ENCODE data around the gene PXDN.

The PXDN gene

GRCh38 chr2:1741851-1742250 is 2.5 kb downstream of the PXDN start:
- TF ChIP-seq ZNF530 (tag by site-specific recombination; IDR thresholded peaks at IDR 0.05; ENCODE audit: low read depth) (no peak), GLIS1 (tag by site-specific recombination; IDR thresholded peaks at IDR 0.05) (no peak), ZNF302 (tag by site-specific recombination; IDR thresholded peaks at IDR 0.05; ENCODE audit: low read depth) (no peak), HOXD13 (CRISPR knock-in tag; IDR thresholded peaks at IDR 0.05; ENCODE audit: borderline replicate concordance) (no peak), EGR2 (tag by site-specific recombination; IDR thresholded peaks at IDR 0.05; ENCODE audit: low read depth) (no peak), GLIS2 (tag by site-specific recombination; IDR thresholded peaks at IDR 0.05) (no peak), ZNF48 (tag by site-specific recombination; IDR thresholded peaks at IDR 0.05) (no peak), ZNF362 (tag by site-specific recombination; IDR thresholded peaks at IDR 0.05) (no peak), ZNF610 (tag by site-specific recombination; IDR thresholded peaks at IDR 0.05; ENCODE audit: borderline replicate concordance) (no peak)
- TF ChIP-seq, protein P1, sequence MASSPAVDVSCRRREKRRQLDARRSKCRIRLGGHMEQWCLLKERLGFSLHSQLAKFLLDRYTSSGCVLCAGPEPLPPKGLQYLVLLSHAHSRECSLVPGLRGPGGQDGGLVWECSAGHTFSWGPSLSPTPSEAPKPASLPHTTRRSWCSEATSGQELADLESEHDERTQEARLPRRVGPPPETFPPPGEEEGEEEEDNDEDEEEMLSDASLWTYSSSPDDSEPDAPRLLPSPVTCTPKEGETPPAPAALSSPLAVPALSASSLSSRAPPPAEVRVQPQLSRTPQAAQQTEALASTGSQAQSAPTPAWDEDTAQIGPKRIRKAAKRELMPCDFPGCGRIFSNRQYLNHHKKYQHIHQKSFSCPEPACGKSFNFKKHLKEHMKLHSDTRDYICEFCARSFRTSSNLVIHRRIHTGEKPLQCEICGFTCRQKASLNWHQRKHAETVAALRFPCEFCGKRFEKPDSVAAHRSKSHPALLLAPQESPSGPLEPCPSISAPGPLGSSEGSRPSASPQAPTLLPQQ (tag by site-specific recombination; IDR thresholded peaks at IDR 0.05), result no peak
- no peaks in the 10 kb centered on the region for H3K4me1 ChIP-seq (ENCODE audit: control insufficient read depth, insufficient read depth, low read length)
- no peaks in the 10 kb centered on the region for H3K9me3 ChIP-seq (ENCODE audit: control insufficient read depth, insufficient read depth, low read depth, low read length)
- ChIA-PET POLR2A (no interaction called here), CTCF (interaction anchor here (0.6 to 1.4 kb wide), 5 partner anchors 9 to 808 kb away, joined by 3 to 6 read pairs (median 4); no protein-coding TSS in a partner anchor)
- H3K4me3 ChIP-seq (ENCODE audit: low read depth, low read length), result no peak overlapping the region
- peaks cover 0 to 3% of the 10 kb centered on the region in 2 experiments; a peak in 1 of 3 replicates for H3K36me3 ChIP-seq (ENCODE audit: control insufficient read depth in 2 of 2, insufficient read depth in 1 of 2, low read length in 2 of 2)
- no peak overlapping the region for H3K27ac ChIP-seq (ENCODE audit: extremely low read depth, low read depth, low read length)

DNA sequence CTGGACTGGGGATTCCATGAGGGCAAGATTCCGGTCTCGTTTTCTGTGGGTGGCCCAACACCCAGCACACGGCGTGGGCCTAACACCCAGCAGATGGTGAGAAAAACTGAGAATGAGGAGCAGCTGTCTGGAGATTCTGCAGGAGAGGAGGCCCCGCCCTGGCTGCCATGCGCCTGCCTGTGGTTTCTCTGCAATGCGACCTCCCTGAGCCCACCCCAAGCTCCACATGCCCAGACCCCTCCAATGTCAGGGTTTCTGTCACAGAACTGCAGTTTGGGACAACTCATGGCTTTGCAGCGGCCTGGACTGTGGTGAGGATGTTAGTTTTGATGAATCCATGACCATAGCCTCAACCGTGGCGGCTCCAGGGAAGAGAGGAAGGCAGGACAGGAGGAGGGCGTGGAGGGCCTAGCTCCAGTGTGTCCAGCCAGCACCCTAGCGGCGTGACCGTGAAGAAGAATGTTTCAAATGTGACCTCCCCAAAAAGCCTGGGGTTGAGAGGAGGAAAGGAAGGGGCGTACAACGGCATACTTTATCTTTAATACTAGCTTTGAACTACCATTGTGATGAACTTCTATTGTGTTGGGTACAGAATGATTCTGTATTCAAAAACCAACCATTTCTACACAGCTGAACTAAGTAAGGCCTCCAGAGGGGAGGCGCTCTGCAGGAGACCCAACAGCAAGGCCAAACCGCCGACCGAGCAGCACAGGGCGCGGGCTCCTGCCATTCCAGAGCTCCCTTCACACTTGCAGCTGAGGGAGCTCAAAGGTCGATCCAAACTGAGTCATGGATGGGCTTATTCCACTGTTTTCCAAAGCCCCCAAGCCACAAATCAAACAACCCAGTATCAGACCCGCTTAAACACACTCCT is 3.4 kb downstream of the PXDN start:
- Histone ChIP-seq H3K9me3 (ENCODE audit: control insufficient read depth, insufficient read depth, low read depth, low read length) (no peaks in the 10 kb centered on the region), H3K4me3 (ENCODE audit: low read depth, low read length) (no peak overlapping the region), H3K27ac (ENCODE audit: extremely low read depth, low read depth, low read length) (no peak overlapping the region), H3K4me1 (ENCODE audit: control insufficient read depth, insufficient read depth, low read length) (no peaks in the 10 kb centered on the region), H3K36me3 (ENCODE audit: control insufficient read depth in 2 of 2, insufficient read depth in 1 of 2, low read length in 2 of 2) (peaks cover 0 to 3% of the 10 kb centered on the region in 2 experiments; a peak in 1 of 3 replicates)
- ChIA-PET CTCF (interaction anchor here (0.9 to 1.3 kb wide), 3 partner anchors 10 to 32 kb away, joined by 3 to 4 read pairs (median 4); no protein-coding TSS in a partner anchor), POLR2A (no interaction called here)
- TF ChIP-seq HOXD13 (CRISPR knock-in tag; IDR thresholded peaks at IDR 0.05; ENCODE audit: borderline replicate concordance), result no peak
- peak; percentile 50; the same call in 1 of the 2 replicates for TF ChIP-seq ZNF449 (tag by site-specific recombination; IDR thresholded peaks at IDR 0.05)

GRCh38 chr2:1739961-1740715 is 4.2 kb downstream of the PXDN start:
- CTCF ChIA-PET, result interaction anchor here (0.9 to 2.2 kb wide), 5 partner anchors 11 to 188 kb away, joined by 3 to 12 read pairs (median 3); no protein-coding TSS in a partner anchor
- Histone ChIP-seq H3K9me3 (ENCODE audit: control insufficient read depth, insufficient read depth, low read depth, low read length) (no peaks in the 10 kb centered on the region), H3K4me1 (ENCODE audit: control insufficient read depth, insufficient read depth, low read length) (no peaks in the 10 kb centered on the region), H3K36me3 (ENCODE audit: control insufficient read depth in 2 of 2, insufficient read depth in 1 of 2, low read length in 2 of 2) (peaks cover 0 to 3% of the 10 kb centered on the region in 2 experiments; a peak in 1 of 3 replicates), H3K4me3 (ENCODE audit: low read depth, low read length) (no peak overlapping the region), H3K27ac (ENCODE audit: extremely low read depth, low read depth, low read length) (no peak overlapping the region)
- POLR2A ChIA-PET, result no interaction called here
- TF ChIP-seq ZNF621 (tag by site-specific recombination; IDR thresholded peaks at IDR 0.05) (no peak), ZSCAN16 (tag by site-specific recombination; IDR thresholded peaks at IDR 0.05) (no peak)

All from HEK293 (cell line).